Thyroid gland (tissue), 4 donors: Measurements from ENCODE around the gene ABCC11. TPM values are rescaled to one million over a fixed set of nuclear protein-coding genes. Genes with fewer than 3 reads are reported as not detected.
"Not testable (repeated sequence)": the region's sequence is repeated elsewhere in the genome, so short reads cannot be mapped to it uniquely, and the experiment has no call there.

Source experiments
- DNase-seq, 2 donors: peaks; one replicate each; pipeline ENCODE4 v3.0.0-alpha.2; 2019
- H3K27ac ChIP-seq, 3 donors: fragments of 200-600 bp; sonication (generic); 1 replicate in 2 of 3; 2 replicates in 1 of 3; pipeline ENCODE4 v1.5.1; 2016 to 2019; ENCODE audit warnings: mild to moderate bottlenecking in 1 of 3, moderate library complexity in 1 of 3
- H3K27me3 ChIP-seq: fragments of 200-600 bp; sonication (generic); one replicate; pipeline ENCODE4 v1.5.1; 2019
- H3K36me3 ChIP-seq, 2 donors: fragments of 200-600 bp; sonication (generic); one replicate each; pipeline ENCODE4 v1.5.1; 2016 to 2019
- H3K4me1 ChIP-seq, 2 donors: fragments of 200-600 bp; sonication (generic); one replicate each; pipeline ENCODE4 v1.5.1; 2017 to 2019
- H3K4me3 ChIP-seq, 3 donors: fragments of 200-600 bp; sonication (generic); replicated peaks in 1 of 3; 1 replicate in 2 of 3; 2 replicates in 1 of 3; pipeline ENCODE4 v1.5.1; 2016; ENCODE audit warnings: mild to moderate bottlenecking in 1 of 3
- H3K9me3 ChIP-seq: fragments of 200-600 bp; sonication (generic); one replicate; pipeline ENCODE4 v1.5.1; 2017
- POLR2A ChIP-seq, 2 donors: fragments of 450-650 bp; IDR thresholded peaks; one replicate each; pipeline ENCODE4 v1.6.1; 2017; ENCODE audit warnings: antibody characterized with exemption in 2 of 2, mild to moderate bottlenecking in 2 of 2, moderate library complexity in 1 of 2
- WGBS, 2 donors: methylation state at CpG; one replicate each; pipeline ENCODE4 v1.1.5; 2017; 5-methylcytosine and 5-hydroxymethylcytosine counted together
- intact Hi-C: fragments of 100-400 bp; cut with DNase I; formaldehyde crosslinking; loops from one replicate; pipeline ENCODE4 v1.15.1; 2023
- total RNA-seq, 4 donors: library from RNA; depleted of rRNA; stranded (reverse); fragments of >200 nt; gene quantifications; one replicate each; pipeline ENCODE4 v1.2.3, GENCODE V29; 2016
- TF ChIP-seq, protein P1 (sequence below), 6 experiments: fragments of 200-600 bp in 3 of 6; fragments of 450-650 bp in 3 of 6; sonication (generic) in 3 of 6; IDR thresholded peaks; one replicate each; pipeline ENCODE4 v1.5.1; 2016 to 2019; ENCODE audit warnings: antibody characterized with exemption in 6 of 6, mild to moderate bottlenecking in 2 of 6, inconsistent platforms in 1 of 6, moderate library complexity in 1 of 6

The ABCC11 gene
- total RNA-seq, 4 donors from 2014 or later = 0.27 TPM; not detected in 3

DNA sequence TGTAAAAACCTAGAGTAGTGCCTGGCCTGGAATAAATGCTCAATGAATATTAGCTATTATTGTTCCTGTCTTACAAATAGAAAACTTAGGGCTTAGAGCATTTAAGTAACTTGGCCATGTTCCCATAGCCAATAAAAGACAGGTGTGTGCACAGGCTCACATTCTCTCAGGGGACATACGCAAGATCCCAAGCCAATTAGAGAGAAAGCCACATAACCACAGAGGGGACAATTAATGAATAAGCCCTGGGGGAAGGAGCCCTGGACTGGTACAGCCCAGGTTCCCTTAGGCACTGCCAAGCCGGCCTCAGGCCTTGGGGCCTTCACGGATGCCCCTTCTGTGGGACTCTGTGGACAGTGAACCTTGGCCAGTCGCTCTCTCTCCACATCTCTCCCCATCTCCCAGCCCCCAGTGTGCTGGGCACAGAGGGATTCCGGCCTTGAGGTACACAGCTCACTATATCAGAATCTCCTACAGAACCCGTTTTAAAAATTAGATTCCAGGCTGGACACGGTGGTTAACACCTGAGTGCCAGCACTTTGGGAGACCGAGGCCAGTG is 64.3 kb downstream of the ABCC11 start:
- no peaks in the 10 kb centered on the region for H3K27me3 ChIP-seq
- no peak overlapping the region for H3K27ac ChIP-seq
- H3K9me3 ChIP-seq = no peaks in the 10 kb centered on the region
- no peak overlapping the region for H3K4me3 ChIP-seq
- no peaks in the 10 kb centered on the region for H3K36me3 ChIP-seq
- intact Hi-C loops = no loop called here
- no peak for DNase-seq
- no peak for TF ChIP-seq POLR2A (IDR thresholded peaks at IDR 0.05)
- TF ChIP-seq, protein P1, sequence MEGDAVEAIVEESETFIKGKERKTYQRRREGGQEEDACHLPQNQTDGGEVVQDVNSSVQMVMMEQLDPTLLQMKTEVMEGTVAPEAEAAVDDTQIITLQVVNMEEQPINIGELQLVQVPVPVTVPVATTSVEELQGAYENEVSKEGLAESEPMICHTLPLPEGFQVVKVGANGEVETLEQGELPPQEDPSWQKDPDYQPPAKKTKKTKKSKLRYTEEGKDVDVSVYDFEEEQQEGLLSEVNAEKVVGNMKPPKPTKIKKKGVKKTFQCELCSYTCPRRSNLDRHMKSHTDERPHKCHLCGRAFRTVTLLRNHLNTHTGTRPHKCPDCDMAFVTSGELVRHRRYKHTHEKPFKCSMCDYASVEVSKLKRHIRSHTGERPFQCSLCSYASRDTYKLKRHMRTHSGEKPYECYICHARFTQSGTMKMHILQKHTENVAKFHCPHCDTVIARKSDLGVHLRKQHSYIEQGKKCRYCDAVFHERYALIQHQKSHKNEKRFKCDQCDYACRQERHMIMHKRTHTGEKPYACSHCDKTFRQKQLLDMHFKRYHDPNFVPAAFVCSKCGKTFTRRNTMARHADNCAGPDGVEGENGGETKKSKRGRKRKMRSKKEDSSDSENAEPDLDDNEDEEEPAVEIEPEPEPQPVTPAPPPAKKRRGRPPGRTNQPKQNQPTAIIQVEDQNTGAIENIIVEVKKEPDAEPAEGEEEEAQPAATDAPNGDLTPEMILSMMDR (IDR thresholded peaks at IDR 0.05) = no peak
- no peaks in the 10 kb centered on the region for H3K4me1 ChIP-seq
- WGBS, 2 donors = 87 to 92% methylated on average over 6 to 8 of the region's 8 CpGs

DNA sequence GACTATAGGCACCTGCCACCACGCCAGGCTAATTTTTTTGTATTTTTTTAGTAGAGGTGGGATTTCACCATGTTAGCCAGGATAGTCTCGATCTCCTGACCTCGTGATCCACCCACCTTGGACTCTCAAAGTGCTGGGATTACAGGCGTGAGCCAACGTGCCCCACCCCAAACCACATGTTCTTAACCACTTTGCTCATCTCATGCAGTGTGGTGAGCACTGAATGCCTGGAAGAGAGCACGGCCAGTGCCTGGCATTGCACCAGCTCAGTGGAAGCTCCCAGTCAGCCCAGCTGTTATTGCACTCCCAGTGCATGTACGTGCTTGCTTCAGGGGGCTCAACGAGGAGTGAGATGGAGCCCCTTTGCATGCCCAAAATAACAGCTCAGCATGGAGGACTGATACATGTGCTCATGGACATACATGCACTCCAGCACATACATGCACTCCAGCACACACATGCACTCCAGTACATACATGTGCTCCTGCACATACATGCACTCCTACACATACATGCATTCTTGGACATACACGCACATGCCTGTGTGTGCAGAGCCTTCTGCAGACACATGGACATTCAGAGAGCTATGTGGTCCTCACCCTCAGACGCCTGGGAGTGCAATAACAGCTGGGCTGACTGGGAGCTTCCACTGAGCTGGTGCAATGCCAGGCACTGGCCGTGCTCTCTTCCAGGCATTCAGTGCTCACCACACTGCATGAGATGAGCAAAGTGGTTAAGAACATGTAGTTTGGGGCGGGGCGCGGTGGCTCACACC is 65.4 kb downstream of the ABCC11 start:
- H3K27ac ChIP-seq, H3K9me3 ChIP-seq, H3K36me3 ChIP-seq, intact Hi-C loops, H3K27me3 ChIP-seq, H3K4me1 ChIP-seq, H3K4me3 ChIP-seq, DNase-seq: not testable (repeated sequence)
- 82 to 87% methylated on average over 12 to 14 of the region's 14 CpGs for WGBS, 2 donors

DNA sequence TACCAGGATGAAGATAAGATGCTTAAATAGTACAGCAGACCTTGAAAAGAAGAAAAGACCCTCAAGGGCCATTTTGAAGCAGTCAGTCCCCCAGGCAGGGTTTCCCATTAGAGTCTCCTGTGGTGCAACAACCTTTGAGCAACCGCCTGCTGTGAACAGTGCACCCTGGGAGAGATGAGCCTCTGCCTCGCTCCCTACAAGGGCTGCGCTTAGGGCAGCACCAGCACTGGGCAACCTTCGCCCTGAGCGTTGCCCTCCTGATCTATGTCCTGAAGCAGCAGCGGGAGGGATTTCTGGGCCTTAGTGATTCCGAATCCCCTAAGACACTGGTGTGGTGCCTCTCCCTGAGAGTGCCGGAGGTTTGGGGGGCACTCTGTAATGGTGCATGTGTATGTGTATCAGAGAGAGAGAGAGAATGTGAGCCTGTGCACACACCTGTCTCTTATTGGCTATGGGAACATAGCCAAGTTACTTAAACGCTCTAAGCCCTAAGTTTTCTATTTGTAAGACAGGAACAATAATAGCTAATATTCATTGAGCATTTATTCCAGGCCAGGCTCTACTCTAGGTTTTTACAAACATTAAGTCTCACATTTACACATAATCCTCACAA is 66.4 kb downstream of the ABCC11 start:
- H3K9me3 ChIP-seq = no peaks in the 10 kb centered on the region
- 81 to 87% methylated on average over 8 to 9 of the region's 9 CpGs for WGBS, 2 donors
- H3K27me3 ChIP-seq = no peaks in the 10 kb centered on the region
- no peak for DNase-seq
- no peaks in the 10 kb centered on the region for H3K4me1 ChIP-seq
- no peaks in the 10 kb centered on the region for H3K36me3 ChIP-seq
- no peak overlapping the region for H3K4me3 ChIP-seq
- no peak for TF ChIP-seq POLR2A (IDR thresholded peaks at IDR 0.05)
- TF ChIP-seq, protein P1 (IDR thresholded peaks at IDR 0.05) = no peak
- H3K27ac ChIP-seq = no peak overlapping the region
- intact Hi-C loops = no loop called here

DNA sequence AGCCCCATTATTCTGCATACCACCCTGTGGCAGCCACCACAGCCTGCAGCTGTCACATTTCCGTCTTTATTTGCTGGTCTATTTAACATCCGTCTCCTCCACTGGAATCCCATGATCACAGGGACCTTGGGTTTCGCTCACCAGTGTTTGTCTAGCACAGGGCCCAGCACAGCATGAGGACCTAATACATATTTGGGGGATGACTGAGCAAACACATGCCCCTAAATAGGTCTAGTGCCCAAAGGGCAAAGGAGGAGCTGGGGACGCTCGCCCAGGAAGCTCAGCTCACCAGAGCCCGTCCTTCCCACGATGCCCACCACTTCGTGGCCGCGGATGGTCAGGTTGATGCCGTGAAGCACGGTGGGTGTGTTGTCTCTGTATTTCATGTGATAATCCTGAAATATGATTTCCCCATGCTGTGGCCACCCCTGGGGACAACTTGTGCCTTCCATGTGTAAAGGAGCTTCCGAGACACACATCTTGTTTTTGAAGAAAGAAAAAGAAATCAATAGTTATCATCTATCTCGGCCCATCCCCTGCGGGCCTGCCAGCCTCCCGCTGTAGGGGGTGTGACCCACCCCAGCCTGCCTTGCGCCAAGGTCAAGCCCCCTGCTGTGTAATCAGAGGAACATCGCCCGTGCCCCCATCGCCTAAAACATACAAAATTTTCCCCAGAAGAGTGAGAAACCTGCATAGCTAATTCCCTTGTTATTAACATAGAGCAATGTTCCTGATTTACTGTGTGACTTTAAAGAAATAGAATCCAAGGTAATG is 70.5 kb downstream of the ABCC11 start:
- no peaks in the 10 kb centered on the region for H3K9me3 ChIP-seq
- H3K27ac ChIP-seq = no peak overlapping the region
- no peaks in the 10 kb centered on the region for H3K4me1 ChIP-seq
- WGBS, 2 donors = 92 to 93% methylated on average over 17 to 20 of the region's 20 CpGs
- no peak overlapping the region for H3K4me3 ChIP-seq
- intact Hi-C loops = no loop called here
- no peaks in the 10 kb centered on the region for H3K36me3 ChIP-seq
- no peak for DNase-seq
- H3K27me3 ChIP-seq = no peaks in the 10 kb centered on the region
- no peak for TF ChIP-seq POLR2A (IDR thresholded peaks at IDR 0.05)
- TF ChIP-seq, protein P1 (IDR thresholded peaks at IDR 0.05) = no peak

DNA sequence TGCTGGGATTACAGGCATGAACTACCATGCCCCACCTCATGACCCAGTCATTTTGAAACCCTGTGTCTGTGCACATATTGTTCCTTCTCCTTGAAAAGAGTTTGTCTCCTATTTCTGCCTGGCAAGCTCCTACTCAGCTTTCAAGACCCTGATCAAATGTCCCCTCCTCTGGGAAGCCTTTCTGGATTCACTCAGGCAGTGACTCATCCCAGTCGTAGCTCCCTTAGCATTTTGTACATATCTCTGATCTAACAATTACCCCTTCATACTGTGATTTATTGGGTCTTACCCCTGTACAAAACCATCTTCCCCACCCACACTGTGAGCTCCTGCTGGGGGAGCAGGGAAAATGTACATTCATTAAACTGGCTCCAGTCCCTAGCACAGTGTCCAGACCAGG is 73.5 kb downstream of the ABCC11 start:
- Histone ChIP-seq H3K36me3 (no peaks in the 10 kb centered on the region), H3K27ac (no peak overlapping the region), H3K27me3 (no peaks in the 10 kb centered on the region), H3K9me3 (no peaks in the 10 kb centered on the region), H3K4me1 (no peaks in the 10 kb centered on the region), H3K4me3 (no peak overlapping the region)
- intact Hi-C loops = no loop called here
- TF ChIP-seq, protein P1 (IDR thresholded peaks at IDR 0.05) = no peak
- TF ChIP-seq POLR2A (IDR thresholded peaks at IDR 0.05) = no peak
- no peak for DNase-seq
- 75 to 77% methylated on average over 1 of the region's 1 CpG for WGBS, 2 donors
